Activated CD8-positive, alpha-beta T cell treated with anti-CD3 and anti-CD28 coated beads for 36 hours (primary cell): ENCODE results near the gene HEPACAM. TPM values are rescaled to one million over a fixed set of nuclear protein-coding genes. Genes with fewer than 3 reads are reported as not detected.

Experiments used
- ATAC-seq: fragments of 200-7000 bp; cut with Tn5 transposase; one replicate; pipeline ENCODE4 v1.10.0; 2021; ENCODE audit warnings: mild to moderate bottlenecking, moderate library complexity
- CTCF ChIA-PET: fragments of 350-600 bp; sonication (Branson Sonifier 250); formaldehyde crosslinking; loops from one replicate; lab custom pipeline; 2021; ENCODE audit warnings: antibody characterized with exemption; lab: Charles Lee
- POLR2A ChIA-PET: fragments of 350-600 bp; sonication (Branson Sonifier 250); formaldehyde crosslinking; loops from one replicate; lab custom pipeline; 2021; ENCODE audit warnings: antibody characterized with exemption; lab: Charles Lee
- DNase-seq: peaks from one replicate; pipeline ENCODE4 v3.0.0-alpha.2; 2020
- H3K27ac Mint-ChIP-seq: one replicate; pipeline ENCODE4 v1.8.0; 2021; ENCODE audit warnings: mild to moderate bottlenecking, mixed read lengths
- H3K27me3 Mint-ChIP-seq: one replicate; pipeline ENCODE4 v1.8.0; 2021; ENCODE audit warnings: mixed read lengths
- H3K36me3 Mint-ChIP-seq: one replicate; pipeline ENCODE4 v1.8.0; 2021; ENCODE audit warnings: low read depth, mixed read lengths
- H3K4me1 Mint-ChIP-seq: one replicate; pipeline ENCODE4 v1.8.0; 2021; ENCODE audit warnings: low read depth, mixed read lengths
- H3K4me3 Mint-ChIP-seq: one replicate; pipeline ENCODE4 v1.8.0; 2021; ENCODE audit warnings: mild to moderate bottlenecking, moderate library complexity, mixed read lengths
- H3K9me3 Mint-ChIP-seq: one replicate; pipeline ENCODE4 v1.8.0; 2021; ENCODE audit warnings: mixed read lengths
- CTCF ChIP-seq: fragments of 200-600 bp; IDR thresholded peaks from one replicate; pipeline ENCODE4 v1.8.0; 2022; ENCODE audit warnings: antibody characterized with exemption, mild to moderate bottlenecking
- intact Hi-C: fragments of 100-400 bp; cut with micrococcal nuclease; formaldehyde crosslinking; loops from one replicate; pipeline ENCODE4 v1.10.0; 2022
- total RNA-seq, 2 experiments: library from RNA; stranded (reverse); gene quantifications; one replicate each; pipeline ENCODE4 v1.2.3, GENCODE V29; 2021

Gene HEPACAM
- total RNA-seq, 2 experiments from 2014 or later = 0.11 TPM; not detected in 1

GRCh38 chr11:124899383-124900145, 36.3 kb downstream of the HEPACAM start:
- H3K36me3 Mint-ChIP-seq = no peaks in the 10 kb centered on the region
- ATAC-seq = no peak
- H3K27ac Mint-ChIP-seq = no peak overlapping the region
- H3K4me3 Mint-ChIP-seq = no peak overlapping the region
- H3K9me3 Mint-ChIP-seq = no peaks in the 10 kb centered on the region
- ChIA-PET CTCF (no interaction called here), POLR2A (no interaction called here)
- DNase-seq = no peak
- intact Hi-C loops = no loop called here
- TF ChIP-seq CTCF = no peak
- H3K4me1 Mint-ChIP-seq = peaks cover 2% of the 10 kb centered on the region
- H3K27me3 Mint-ChIP-seq = peaks cover 8% of the 10 kb centered on the region

- DNase-seq = no peak
- Mint-ChIP-seq H3K27ac (no peak overlapping the region), H3K36me3 (no peaks in the 10 kb centered on the region), H3K4me3 (no peak overlapping the region), H3K9me3 (no peaks in the 10 kb centered on the region), H3K4me1 (peaks cover 2% of the 10 kb centered on the region), H3K27me3 (peaks cover 8% of the 10 kb centered on the region)
- ChIA-PET CTCF (interaction anchor here (0.9 kb wide), 1 partner anchor 20 kb away, joined by 3 read pairs; the partner anchor contains the start of gene HEPN1), POLR2A (no interaction called here)
- ATAC-seq = no peak
- TF ChIP-seq CTCF = no peak
- intact Hi-C loops = no loop called here
These were observed 37.1 kb downstream of the HEPACAM start for GRCh38 chr11:124898711-124899110.

- Mint-ChIP-seq H3K4me3 (no peak overlapping the region), H3K27ac (no peak overlapping the region), H3K36me3 (no peaks in the 10 kb centered on the region), H3K27me3 (peaks cover 8% of the 10 kb centered on the region), H3K4me1 (peaks cover 2% of the 10 kb centered on the region), H3K9me3 (no peaks in the 10 kb centered on the region)
- no peak for DNase-seq
- CTCF ChIA-PET = interaction anchor here (0.9 to 1.1 kb wide), 2 partner anchors 21 to 61 kb away, joined by 3 read pairs; partner anchors contain the start of gene HEPN1
- ATAC-seq = no peak
- POLR2A ChIA-PET = no interaction called here
- no peak for TF ChIP-seq CTCF
- intact Hi-C loops = no loop called here
These were observed 37.6 kb downstream of the HEPACAM start for GRCh38 chr11:124898263-124898680.

- no peak for ATAC-seq
- peaks cover 2% of the 10 kb centered on the region for H3K4me1 Mint-ChIP-seq
- no peak within 1 kb of the TSS for H3K4me3 Mint-ChIP-seq
- peaks cover 8% of the 10 kb centered on the region for H3K27me3 Mint-ChIP-seq
- no peaks in the 10 kb centered on the region for H3K36me3 Mint-ChIP-seq
- H3K27ac Mint-ChIP-seq = no peak within 1 kb of the TSS
- DNase-seq = no peak
- CTCF ChIA-PET = interaction anchor here (0.9 to 1.1 kb wide), 2 partner anchors 21 to 61 kb away, joined by 3 read pairs; partner anchors contain the start of gene HEPN1
- TF ChIP-seq CTCF = no peak
- POLR2A ChIA-PET = no interaction called here
- no peaks in the 10 kb centered on the region for H3K9me3 Mint-ChIP-seq
- intact Hi-C loops = no loop called here
These were observed 38.1 kb downstream of the HEPACAM start, which contains the start of gene ROBO4 for GRCh38 chr11:124897674-124898262. ROBO4 (minus strand) TSS chr11:124897865; CDS start chr11:124897795, 70 bp downstream.
